Kidney (tissue), 14 donors: Measurements from ENCODE around the gene UBP1. TPM values are rescaled to one million over a fixed set of nuclear protein-coding genes. Genes with fewer than 3 reads are reported as not detected.

Source experiments
- DNase-seq, 5 donors: peaks; one replicate each; pipeline ENCODE4 v3.0.0-alpha.2; 2013 to 2020
- FAIRE-seq: peaks from 2 replicates; lab custom pipeline; 2012; peaks lifted over from hg19 to GRCh38; lab: Jason Lieb, UNC
- H3K27ac ChIP-seq, 2 donors: one replicate each; pipeline ENCODE4 v1.7.0; 2013; ENCODE audit warnings: low read depth in 2 of 2, low read length in 2 of 2, inconsistent platforms in 1 of 2
- H3K27me3 ChIP-seq: one replicate; pipeline ENCODE4 v1.7.1; 2013; ENCODE audit warnings: low read length, inconsistent platforms; ENCODE audit not compliant: control insufficient read depth, insufficient read depth
- H3K36me3 ChIP-seq, 3 donors: one replicate each; pipeline versions ENCODE4 v1.7.0 to v1.7.1; 2013; ENCODE audit warnings: low read length in 3 of 3, control low read depth in 1 of 3, inconsistent platforms in 1 of 3; ENCODE audit not compliant: insufficient read depth in 3 of 3, control insufficient read depth in 2 of 3
- H3K4me1 ChIP-seq, 3 donors: one replicate each; pipeline versions ENCODE4 v1.7.0 to v1.7.1; 2013; ENCODE audit warnings: low read length in 3 of 3, inconsistent platforms in 1 of 3, low read depth in 1 of 3; ENCODE audit not compliant: control insufficient read depth in 2 of 3, insufficient read depth in 2 of 3
- H3K4me3 ChIP-seq, 3 donors: one replicate each; pipeline versions ENCODE4 v1.7.0 to v1.8.1; 2013; ENCODE audit warnings: low read length in 3 of 3, control low read depth in 1 of 3, inconsistent platforms in 1 of 3
- H3K9ac ChIP-seq, 3 donors: one replicate each; pipeline versions ENCODE4 v1.7.0 to v1.7.1; 2013; ENCODE audit warnings: low read length in 3 of 3, control low read depth in 1 of 3, inconsistent platforms in 1 of 3
- H3K9me3 ChIP-seq, 3 donors: one replicate each; pipeline versions ENCODE4 v1.7.0 to v1.7.1; 2013; ENCODE audit warnings: low read length in 3 of 3, control low read depth in 1 of 3, inconsistent platforms in 1 of 3; ENCODE audit not compliant: control insufficient read depth in 2 of 3, insufficient read depth in 1 of 3
- CTCF ChIP-seq: IDR thresholded peaks from 3 replicates; pipeline ENCODE4 v1.5.1; 2012; ENCODE audit warnings: mild to moderate bottlenecking, moderate library complexity, borderline replicate concordance; ENCODE audit not compliant: insufficient read depth; ENCODE audit errors: extremely low read depth
- intact Hi-C: fragments of 100-400 bp; cut with DNase I; formaldehyde crosslinking; loops from one replicate; pipeline ENCODE4 v1.11.1; 2022
- polyA plus RNA-seq: library from polyadenylated mRNA; stranded (reverse); fragments of 350-450 nt; fragmentation: Illumina TruSeq; extraction: RNeasy Lipid Tissue Mini Kit (QIAGEN cat#74804); gene quantifications from one replicate; pipeline ENCODE4 v1.2.3, GENCODE V29; 2014; ENCODE audit warnings: low read depth, low replicate concordance; ENCODE audit not compliant: insufficient read depth
- total RNA-seq: library from RNA; stranded (reverse); fragmentation: NEBNext Ultra II Directional; extraction: Animal tissue kit (Norgen Biotek cat#: 25700); gene quantifications from one replicate; pipeline ENCODE4 v1.2.1, GENCODE V29; 2021
- donor health status: control.
- donor health status: control.
- donor health status: control.
- donor health status: control.
- donor health status: control.
- donor health status: DM: yes; HTN: yes; CAD: no.
- donor health status: Normal renal cell carcinoma (clear cell type).

Gene UBP1
- total and polyA plus RNA-seq, 2 donors from 2014 or later = 20.4 to 57.0 TPM

GRCh38 chr3:33426630-33427317, 13.4 kb downstream of the UBP1 start:
- Histone ChIP-seq H3K4me3 (no peak overlapping the region), H3K9me3 (no peaks in the 10 kb centered on the region), H3K36me3 (peaks cover 2 to 9% (median 5%) of the 10 kb centered on the region in 3 donors), H3K9ac (no peak overlapping the region), H3K4me1 (peaks cover 0 to 3% (median 0%) of the 10 kb centered on the region in 3 donors), H3K27ac (no peak overlapping the region), H3K27me3 (no peaks in the 10 kb centered on the region)
- intact Hi-C loops = no loop called here
- TF ChIP-seq CTCF = no peak
- DNase-seq (no peak), FAIRE-seq (no peak)

GRCh38 chr3:33426068-33426467, 14.1 kb downstream of the UBP1 start:
- Histone ChIP-seq H3K9ac (no peak overlapping the region), H3K4me3 (no peak overlapping the region), H3K27me3 (no peaks in the 10 kb centered on the region), H3K27ac (no peak overlapping the region), H3K4me1 (no peaks in the 10 kb centered on the region), H3K36me3 (peaks cover 2 to 9% (median 5%) of the 10 kb centered on the region in 3 donors), H3K9me3 (no peaks in the 10 kb centered on the region)
- DNase-seq (no peak), FAIRE-seq (no peak)
- intact Hi-C loops = no loop called here
- TF ChIP-seq CTCF = no peak

GRCh38 chr3:33425453-33425852, 14.8 kb downstream of the UBP1 start:
- intact Hi-C loops = no loop called here
- Histone ChIP-seq H3K4me3 (no peak overlapping the region), H3K4me1 (no peaks in the 10 kb centered on the region), H3K36me3 (peaks cover 2 to 9% (median 5%) of the 10 kb centered on the region in 3 donors), H3K27me3 (no peaks in the 10 kb centered on the region), H3K9ac (no peak overlapping the region), H3K27ac (no peak overlapping the region), H3K9me3 (no peaks in the 10 kb centered on the region)
- DNase-seq (no peak), FAIRE-seq (no peak)
- no peak for TF ChIP-seq CTCF
